HG03432 (cell line): Measurements from ENCODE around the gene ADORA2B.
A peak's percentile ranks its signal among the peaks of the same experiment; 100 is the strongest.
"Not testable (repeated sequence)": the region's sequence is repeated elsewhere in the genome, so short reads cannot be mapped to it uniquely, and the experiment has no call there.

Experiments used
- ATAC-seq: cut with Tn5 transposase; IDR thresholded peaks from one replicate; pipeline ENCODE4 v1.9.1; 2021; ENCODE audit warnings: mild to moderate bottlenecking, moderate library complexity; ENCODE audit not compliant: unreplicated experiment

ADORA2B gene

DNA sequence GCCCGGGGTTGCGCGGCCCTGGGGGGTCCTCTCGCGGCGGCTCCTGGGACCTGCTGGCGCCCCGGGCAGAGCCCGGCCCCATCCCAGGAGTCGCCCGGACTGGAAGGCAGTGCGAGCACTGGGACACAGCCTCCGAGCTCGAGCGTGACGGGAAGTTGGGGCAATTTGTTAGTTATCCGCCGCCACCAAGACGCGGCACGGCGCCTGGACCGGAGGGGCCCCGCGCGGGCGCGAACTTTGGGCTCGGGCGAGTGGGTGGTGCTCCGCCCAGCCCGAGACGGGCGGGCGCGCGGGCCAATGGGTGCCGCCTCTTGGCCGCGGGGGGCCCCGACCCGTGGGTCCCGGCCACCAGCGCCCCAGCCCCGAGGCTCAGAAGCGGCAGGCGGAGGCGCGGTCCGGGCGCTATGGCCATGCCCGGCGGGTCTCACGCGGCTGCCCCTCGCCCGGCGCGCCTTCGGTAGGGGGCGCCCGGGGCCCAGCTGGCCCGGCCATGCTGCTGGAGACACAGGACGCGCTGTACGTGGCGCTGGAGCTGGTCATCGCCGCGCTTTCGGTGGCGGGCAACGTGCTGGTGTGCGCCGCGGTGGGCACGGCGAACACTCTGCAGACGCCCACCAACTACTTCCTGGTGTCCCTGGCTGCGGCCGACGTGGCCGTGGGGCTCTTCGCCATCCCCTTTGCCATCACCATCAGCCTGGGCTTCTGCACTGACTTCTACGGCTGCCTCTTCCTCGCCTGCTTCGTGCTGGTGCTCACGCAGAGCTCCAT lies at the start of gene ADORA2B:
Gene ADORA2B (plus strand): TSS at position 372 of the 768 bp plus-strand sequence. CDS start 119 bp downstream, at position 491.
- peak; percentile 69 for ATAC-seq

DNA sequence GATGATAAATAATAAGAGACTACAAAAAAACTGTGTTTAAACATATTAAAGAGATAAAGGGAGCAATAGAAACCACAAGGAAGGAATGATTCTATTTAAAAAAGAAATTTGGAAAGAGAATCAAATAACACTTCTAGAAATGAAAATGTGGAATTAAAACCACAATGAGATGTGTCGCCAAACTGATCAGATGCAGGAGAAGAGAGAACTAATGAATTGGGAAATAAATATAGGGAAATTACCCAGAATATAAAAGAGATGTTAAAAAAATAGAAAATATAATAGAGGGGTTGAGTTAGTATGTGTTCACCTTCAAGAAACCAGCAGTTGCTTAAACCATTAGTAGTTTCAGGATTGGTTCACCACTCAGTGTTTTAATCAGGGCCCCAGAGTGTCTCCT lies 48.7 kb upstream of the ADORA2B start:
- no peak for ATAC-seq

DNA sequence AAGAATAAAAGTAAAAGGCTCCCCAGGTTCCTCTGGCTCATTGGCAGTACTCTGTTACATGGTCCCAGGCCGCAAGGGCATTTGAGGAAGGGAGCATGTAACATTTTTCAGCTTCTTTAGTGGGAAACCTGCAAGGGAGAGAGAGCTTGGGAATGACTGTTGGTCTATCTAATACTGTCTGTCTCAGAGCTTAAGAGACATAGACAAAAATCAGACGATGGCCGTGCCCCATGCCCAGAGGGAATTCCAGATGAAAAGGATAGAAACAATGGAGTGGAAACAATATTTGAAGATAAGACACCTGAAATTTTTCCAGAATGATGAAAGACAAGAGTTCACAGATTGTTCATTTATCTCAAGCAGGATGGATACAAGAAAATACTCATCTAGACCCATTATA lies 48.1 kb upstream of the ADORA2B start:
- no peak for ATAC-seq

DNA sequence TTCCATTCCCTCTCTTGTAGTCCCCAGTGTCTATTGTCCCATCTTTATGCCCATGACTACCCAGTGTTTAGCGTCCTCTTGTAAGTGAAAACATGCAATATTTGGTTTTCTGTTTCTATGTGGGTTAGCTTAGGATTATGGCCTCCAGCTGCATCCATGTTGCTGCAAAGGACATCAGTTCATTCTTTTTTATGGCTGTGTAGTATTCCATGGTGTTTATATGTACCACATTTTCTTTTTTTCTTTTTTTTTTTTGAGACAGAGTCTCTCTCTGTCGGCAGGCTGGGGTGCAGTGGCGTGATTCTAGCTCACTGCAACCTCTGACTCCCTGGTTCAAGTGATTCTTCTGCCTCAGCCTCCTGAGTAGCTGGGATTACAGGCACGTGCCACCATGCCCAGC lies 45.3 kb upstream of the ADORA2B start:
- not testable (repeated sequence) for ATAC-seq

DNA sequence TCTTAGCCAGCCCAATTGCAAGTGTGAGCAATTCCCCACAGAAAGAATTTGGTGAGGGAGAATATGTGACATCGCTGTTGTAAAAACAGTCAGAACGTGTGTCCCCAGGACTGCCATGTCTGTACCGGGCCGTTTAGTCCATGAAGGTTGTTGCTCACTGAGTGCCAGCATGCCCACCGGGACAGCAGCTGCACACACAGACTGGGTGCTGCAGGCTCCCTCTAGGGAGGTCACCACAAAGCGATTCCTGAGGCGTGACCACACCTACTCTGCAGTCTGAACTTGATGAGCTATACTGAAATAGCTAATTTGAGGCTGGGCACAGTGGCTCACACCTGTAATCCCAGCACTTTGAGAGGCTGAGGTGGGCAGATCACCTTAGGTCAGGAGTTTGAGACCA lies 44.1 kb upstream of the ADORA2B start:
- ATAC-seq = no peak

DNA sequence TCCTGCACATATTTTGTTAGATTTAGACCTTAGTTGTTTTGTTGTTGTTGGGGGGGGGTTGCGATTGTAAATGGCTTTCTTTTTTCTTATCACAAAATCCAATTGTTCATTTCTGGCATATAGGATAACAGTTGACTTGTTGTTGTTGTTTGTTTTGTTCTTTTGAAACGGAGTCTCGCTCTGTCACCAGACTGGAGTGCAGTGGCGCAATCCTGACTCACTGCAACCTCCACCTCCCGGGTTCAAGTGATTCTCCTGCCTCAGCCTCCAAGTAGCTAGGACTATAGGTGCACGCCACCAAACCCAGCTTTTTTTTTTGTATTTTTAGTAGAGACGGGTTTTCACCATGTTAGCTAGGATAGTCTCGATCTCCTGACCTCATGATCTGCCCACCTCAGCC lies 39.7 kb upstream of the ADORA2B start:
- not testable (repeated sequence) for ATAC-seq

DNA sequence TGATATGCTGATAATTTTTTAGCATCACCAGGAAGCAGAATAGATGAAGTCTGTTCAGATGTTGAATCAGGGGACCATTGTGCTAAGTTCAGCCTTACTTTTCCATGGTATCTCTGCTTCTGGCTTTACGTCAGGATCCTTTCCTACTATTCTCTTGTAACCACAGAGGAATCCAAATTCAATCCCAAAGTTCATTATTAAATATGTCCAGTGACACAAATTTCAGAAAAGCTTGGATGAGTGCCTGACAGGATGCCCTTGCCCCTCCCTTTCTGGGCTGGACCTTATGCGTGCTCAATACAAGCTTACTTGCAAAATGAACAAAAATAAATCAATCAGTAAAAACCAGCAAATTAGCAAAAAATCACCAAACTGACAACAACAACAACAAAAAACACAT lies 37.6 kb upstream of the ADORA2B start:
- no peak for ATAC-seq

DNA sequence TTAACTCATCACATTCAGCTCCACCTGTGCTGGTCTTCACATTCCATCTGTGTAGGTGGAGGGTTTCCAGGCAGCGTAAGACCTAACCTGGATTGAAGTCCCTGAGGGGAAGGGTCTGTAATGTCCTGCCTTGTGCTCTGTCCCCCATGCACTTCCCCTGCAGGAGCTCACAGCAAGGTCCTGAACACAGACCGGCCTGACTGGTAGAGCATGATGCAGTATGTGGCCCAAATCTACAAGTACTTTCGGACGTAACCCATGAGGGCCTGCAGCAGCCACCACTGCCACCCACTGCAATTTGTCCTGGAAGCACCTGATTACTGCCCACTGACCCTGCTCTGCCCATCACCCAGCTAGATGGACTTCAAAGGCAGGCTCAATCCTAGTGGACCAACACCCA lies 36.6 kb upstream of the ADORA2B start:
- no peak for ATAC-seq

DNA sequence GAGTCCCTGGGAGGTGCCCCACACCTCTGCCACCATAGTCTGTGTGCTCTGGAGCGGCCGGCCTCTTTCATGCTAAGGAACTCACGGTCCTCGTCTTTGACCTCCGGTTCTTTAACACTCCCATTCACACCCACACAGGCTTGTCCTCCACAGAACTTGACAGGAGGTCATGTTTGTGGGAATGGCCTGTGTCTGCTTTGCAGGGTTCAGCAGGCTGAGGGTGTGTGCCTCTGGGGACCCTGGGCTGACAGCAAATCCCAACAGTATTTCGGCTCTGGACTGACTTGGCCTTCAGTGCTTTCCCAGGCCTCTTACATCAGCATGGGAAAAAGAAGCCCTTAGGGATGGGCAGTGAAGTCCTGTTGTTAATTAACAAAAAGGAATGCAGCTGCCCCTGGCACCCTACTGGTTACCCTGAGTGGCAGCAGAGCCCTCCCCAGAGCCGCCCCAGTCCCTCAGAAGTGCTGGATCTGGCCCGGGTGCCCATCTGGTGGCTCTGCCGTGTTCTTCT lies 35.4 kb upstream of the ADORA2B start:
- no peak for ATAC-seq

DNA sequence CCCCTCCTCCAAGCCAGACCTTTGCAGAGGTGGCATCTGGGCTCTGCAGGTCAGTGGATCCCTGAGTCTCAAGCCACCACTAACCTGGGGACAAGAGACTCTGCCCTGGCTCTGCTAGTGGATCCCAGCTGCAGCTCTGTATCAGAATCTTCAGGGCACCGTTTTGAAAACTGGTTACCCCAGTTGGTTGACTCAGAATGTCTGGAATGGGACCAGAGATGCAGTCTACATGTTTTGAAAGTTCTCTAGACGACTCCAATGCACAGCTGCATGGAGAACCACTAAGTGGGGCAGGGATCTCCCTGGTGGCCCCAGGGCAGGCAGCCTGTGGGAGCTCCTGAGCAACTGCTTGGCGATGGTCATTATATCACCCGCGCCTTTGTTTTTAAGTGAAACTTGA lies 34.1 kb upstream of the ADORA2B start:
- ATAC-seq = no peak

DNA sequence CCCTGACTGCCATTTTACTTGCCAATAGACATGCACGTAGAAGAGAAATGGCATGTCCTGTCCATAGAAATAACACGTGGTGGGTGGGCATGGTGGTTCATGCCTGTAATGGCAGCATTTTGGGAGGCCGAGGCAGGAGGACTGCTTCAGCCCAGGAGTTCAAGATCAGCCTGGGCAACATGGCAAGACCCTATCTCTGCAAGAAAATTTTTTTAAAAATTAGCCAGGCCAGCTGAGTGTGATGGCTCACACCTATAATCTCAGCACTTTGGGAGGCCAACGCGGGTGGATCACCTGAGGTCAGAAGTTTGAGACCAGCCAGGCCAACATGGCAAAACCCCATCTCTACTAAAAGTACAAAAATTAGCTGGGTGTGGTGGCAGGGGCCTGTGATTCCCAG lies 33.2 kb upstream of the ADORA2B start:
- ATAC-seq = not testable (repeated sequence)

DNA sequence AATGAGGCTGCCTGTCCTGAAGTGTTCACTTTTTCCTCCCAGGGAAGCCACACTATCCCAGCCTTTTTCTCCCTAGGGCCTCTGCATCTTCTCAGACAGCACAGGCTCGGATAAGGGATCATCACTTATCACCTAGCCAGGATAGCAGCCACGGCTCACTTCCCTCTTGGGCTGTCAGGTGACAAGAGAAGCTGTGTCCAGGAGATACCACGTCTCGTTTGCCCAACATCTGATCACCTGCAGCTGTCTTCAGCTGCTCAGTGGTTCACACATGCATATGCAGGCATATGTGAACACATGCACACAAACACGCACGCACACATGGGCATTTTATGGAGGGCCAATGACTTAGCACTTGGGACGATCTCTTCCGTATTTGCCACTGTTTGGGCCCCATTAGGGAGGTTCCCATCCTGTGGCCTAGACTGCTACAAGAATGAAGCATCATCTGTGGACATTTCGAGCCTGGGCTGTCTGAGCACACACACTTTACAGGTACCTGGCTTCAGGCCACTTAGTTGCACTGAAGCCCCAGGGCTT lies 32.4 kb upstream of the ADORA2B start:
- ATAC-seq = no peak

DNA sequence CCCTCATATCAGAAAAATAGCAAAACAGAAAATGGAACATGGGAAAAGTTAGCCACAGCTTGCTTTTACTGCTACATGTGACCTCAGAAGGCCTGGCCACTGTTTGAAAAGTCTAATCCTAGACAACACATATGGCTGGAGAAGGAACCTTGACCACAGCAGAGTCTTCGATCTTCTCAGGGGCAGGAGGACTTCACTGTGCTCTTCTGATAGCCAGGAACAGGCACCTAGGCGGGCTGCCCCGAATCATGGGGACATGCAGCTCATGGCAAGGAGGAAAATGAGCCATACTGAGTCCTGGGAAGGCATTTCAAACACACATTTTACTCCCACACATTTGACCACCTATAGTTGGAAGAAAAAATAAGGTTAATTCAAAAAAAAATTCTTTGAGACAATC lies 31.1 kb upstream of the ADORA2B start:
- ATAC-seq = no peak

DNA sequence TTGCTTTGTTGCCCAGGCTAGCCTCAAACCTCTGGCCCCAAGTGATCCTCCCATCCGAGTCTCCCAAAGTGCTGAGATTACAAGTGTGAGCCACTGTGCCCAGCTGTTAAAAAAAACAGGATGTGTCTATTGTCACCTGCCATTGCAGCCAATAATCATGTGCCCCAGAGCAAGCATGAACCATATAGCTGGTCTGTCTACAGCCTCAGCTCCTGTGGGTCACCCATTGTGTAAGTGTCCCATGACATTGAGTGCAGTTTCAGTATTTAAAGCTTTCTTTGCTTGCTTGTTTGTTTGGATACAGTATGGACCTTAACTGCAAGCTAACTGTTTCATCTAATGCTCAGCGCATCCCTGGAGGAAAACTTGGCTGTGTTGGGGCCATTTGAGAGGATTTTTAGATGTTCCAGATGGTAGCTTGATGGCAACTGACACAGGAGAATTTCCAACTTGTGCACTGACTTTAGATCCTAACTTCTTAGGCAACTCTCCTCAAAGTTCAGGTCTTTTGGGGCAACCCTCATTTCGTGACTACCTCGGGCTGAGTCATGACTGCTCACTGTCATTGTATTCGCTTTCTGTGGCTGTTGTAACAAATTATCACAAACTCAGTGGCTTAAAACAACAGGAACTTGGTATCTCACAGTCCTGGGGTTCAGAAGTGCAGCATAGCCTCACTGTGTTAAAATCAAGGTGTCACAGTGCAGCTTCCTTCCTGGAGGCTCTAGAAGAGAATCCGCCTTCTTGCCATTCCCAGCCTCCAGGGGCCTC lies 30.3 kb upstream of the ADORA2B start:
- no peak for ATAC-seq

DNA sequence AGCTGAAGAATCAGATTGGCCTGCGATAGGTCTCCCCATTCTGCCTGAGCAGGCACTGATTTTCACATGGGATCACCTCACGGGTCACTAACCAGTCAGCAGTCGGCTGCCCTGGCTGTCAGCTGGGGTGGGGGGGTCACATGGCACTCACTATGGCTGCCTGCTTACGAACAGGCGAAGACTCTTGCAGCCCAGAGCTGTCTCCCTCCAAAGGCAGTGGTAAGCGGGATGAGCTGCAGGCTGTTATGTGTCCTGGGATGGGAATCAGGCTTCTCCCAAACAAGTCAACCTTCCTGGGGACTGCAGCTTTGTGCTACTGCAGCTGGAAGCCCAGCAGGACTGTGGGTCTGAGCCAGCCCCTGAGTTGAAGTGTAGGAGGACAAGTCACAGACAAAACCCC lies 29.0 kb upstream of the ADORA2B start:
- no peak for ATAC-seq

DNA sequence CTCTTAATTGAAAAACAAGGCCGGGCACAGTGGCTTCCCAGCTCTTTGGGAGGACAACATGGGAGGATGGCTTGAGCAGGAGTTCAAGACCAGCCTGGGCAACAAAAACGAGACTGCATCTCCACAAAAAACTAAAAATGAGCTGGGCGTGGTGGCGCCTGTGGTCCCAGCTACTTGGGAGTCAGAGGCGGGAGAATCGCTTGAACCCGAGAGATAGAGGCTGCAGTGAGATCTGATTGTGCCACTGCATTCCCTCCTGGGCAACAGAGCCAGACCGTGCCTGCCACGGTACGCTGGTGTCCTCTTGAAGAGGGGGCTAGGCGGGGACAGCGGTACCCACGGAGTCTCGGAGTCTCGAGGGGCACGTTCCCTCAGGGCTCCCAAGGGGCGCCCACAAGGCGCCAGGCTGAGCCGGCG lies 27.9 kb upstream of the ADORA2B start:
- no peak for ATAC-seq

DNA sequence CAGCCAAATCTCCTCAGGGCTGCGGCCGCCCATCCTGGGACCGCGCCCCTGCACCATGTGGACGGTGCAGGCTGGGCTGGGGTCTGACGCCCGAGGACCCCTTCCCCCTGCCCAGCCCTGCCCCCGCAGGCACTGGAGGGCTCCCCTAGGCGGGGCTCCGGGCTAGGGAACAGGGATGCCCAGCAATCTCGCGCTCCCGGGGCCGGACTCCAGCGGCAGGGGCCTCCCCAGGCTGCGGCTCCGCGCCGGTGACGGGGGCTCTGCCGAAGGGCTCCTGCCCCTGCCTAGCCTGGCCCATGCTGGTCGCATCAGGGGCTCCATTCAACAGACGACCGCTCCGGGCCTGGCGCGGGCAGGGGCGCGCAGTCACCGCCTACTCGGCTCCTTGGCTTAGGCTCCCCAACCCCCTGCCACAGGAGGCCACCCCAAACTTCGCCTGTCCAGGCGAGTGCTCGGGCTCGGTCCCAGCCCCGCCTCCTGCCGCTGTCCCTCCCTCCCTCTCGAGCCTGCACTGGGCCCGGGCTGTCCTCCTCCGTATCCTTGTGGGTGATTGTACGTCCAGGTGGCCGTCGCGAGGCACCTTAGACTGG lies 27.4 kb upstream of the ADORA2B start:
- no peak for ATAC-seq

DNA sequence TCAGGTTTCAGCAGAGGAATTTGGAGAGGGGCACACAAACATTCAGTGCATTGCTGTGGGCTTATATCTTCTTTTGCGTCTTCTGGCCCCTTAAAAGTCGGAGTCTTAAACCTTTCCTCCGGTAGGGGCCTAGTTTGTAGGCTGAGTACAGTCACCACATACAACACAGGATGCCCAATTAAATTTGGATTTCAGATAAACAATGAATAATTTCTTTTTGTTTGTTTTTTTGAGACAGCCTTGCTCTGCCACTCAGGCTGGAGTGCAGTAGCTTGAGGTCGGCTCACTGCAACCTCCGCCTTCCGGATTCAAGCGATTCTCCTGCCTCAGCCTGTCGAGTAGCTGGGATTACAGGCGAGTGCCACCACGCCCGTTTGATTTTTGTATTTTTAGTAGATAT lies 26.7 kb upstream of the ADORA2B start:
- ATAC-seq = no peak

DNA sequence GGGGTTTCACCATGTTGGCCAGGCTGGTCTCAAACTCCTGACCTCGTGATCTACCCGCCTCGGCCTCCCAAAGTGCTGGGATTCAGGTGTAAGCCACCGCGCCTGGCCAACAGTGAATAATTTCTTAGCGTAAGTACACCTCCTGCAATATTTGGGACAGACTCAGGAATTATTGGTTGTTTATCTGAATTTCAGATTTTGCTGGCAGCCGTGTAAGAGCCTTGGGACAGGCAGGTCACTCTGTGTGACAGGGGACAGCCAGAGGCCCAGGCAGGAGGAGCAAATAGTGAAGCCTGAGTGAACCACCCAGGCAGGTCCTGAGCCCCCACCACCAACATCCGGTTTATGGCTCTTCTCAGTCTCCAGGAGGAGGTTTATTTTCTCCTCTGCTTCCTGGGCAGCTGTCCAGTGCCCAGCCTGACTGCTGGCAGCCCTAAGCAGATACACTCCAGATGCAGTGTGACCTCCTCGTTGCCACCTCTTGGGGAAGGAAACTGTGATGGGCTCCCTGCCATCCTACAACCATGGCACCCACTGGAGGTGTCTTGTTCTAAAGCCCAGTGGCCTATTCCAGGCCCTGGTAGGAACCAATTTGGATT lies 26.2 kb upstream of the ADORA2B start:
- ATAC-seq = no peak

DNA sequence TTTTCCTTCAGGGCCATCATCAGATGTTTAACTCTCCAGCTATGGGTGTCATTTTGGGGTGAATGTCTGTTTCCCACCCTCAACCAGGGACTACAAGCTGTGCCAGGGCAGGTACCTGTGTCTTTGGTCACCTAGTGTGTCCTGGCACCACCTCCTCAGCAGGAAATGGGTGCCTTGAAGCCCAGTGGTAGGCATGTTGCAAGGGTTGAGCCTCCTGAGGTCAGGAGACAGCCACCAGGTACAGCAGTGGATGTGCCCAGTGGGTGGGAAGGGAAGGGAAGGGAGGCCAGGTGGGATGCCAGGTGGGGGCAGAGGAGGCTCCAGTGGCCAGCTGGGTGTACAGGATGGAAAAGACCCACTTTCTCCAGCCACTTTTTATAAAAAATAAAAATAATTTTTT lies 25.5 kb upstream of the ADORA2B start:
- ATAC-seq = no peak

DNA sequence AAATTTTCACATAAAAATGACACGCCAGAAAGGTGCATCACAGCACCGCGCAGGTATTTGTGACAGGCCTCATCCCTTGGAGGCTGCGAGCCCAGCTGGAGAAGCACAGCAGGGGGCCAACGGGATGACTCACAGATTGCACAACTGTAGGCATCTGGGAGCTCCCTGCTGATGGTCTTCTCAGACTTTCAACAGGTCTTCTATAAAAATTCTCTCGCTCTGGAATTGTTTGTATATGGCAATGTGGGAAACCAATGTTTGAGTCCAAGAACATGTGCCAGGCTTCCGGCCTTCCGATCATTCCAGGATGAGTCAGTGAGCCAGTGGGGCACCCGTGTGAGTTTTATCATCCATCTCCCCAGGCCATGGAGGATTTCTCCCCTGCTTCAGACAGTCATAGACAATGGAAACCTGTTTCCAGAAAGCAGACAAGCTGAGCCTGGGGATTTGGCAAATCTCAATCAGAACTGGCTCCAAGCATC lies 24.1 kb upstream of the ADORA2B start:
- ATAC-seq = no peak
